HepG2 (cell line): ENCODE measurements around the gene KRT34. TPM values are rescaled to one million over a fixed set of nuclear protein-coding genes. Genes with fewer than 3 reads are reported as not detected.

Experiments used
- ARNTL ChIP-seq: sonication (generic); formaldehyde crosslinking; IDR thresholded peaks from 2 replicates; pipeline ENCODE4 v1.4.0; 2020; ENCODE audit warnings: mild to moderate bottlenecking, missing genetic modification reagents
- ATF4 ChIP-seq, 2 experiments: fragments of 450-650 bp in 1 of 2; sonication (generic) in 1 of 2; formaldehyde crosslinking; IDR thresholded peaks; 2 replicates each; pipeline versions ENCODE4 v1.5.0 to v1.8.0; 2020 to 2022; ENCODE audit warnings: mild to moderate bottlenecking in 1 of 2, missing genetic modification reagents in 1 of 2
- GFI1 ChIP-seq: sonication (generic); formaldehyde crosslinking; IDR thresholded peaks from 2 replicates; pipeline ENCODE4 v1.5.0; 2020; ENCODE audit warnings: missing genetic modification reagents, mild to moderate bottlenecking, borderline replicate concordance
- GPBP1L1 ChIP-seq: sonication (generic); formaldehyde crosslinking; IDR thresholded peaks from 2 replicates; pipeline ENCODE4 v1.5.0; 2020; ENCODE audit warnings: mild to moderate bottlenecking, missing genetic modification reagents
- JARID2 ChIP-seq: sonication (generic); formaldehyde crosslinking; IDR thresholded peaks from 2 replicates; pipeline ENCODE4 v1.8.1; 2023; ENCODE audit warnings: missing genetic modification reagents, inconsistent platforms; ENCODE audit not compliant: insufficient replicate concordance
- MEIS2 ChIP-seq: sonication (generic); formaldehyde crosslinking; IDR thresholded peaks from 2 replicates; pipeline ENCODE4 v1.9.0; 2021; ENCODE audit warnings: mild to moderate bottlenecking, missing genetic modification reagents
- NPAS2 ChIP-seq: sonication (generic); formaldehyde crosslinking; IDR thresholded peaks from 2 replicates; pipeline ENCODE4 v1.8.0; 2022; ENCODE audit warnings: mild to moderate bottlenecking, missing genetic modification reagents, borderline replicate concordance
- NR1H2 ChIP-seq: sonication (generic); formaldehyde crosslinking; IDR thresholded peaks from 2 replicates; pipeline ENCODE4 v1.8.1; 2022; ENCODE audit warnings: low read depth, missing genetic modification reagents, borderline replicate concordance
- NR2C2 ChIP-seq: sonication (generic); formaldehyde crosslinking; IDR thresholded peaks from 2 replicates; pipeline ENCODE4 v1.4.0; 2020; ENCODE audit warnings: missing genetic modification reagents, mild to moderate bottlenecking, moderate library complexity, borderline replicate concordance
- RARA ChIP-seq: IDR thresholded peaks from 2 replicates; pipeline ENCODE4 v1.6.1; 2016; ENCODE audit warnings: missing genetic modification reagents, missing compliant biosample characterization
- REPIN1 ChIP-seq: sonication (generic); formaldehyde crosslinking; IDR thresholded peaks from 2 replicates; pipeline ENCODE4 v1.8.0; 2022; ENCODE audit warnings: missing genetic modification reagents, low read depth, mild to moderate bottlenecking, borderline replicate concordance
- SIN3A ChIP-seq: IDR thresholded peaks from 2 replicates; pipeline ENCODE4 v1.6.1; 2011; ENCODE audit warnings: low read depth, mild to moderate bottlenecking, control low read depth, low read length, borderline replicate concordance
- SP2 ChIP-seq: sonication (generic); formaldehyde crosslinking; IDR thresholded peaks from 2 replicates; pipeline ENCODE4 v1.5.1; 2020; ENCODE audit warnings: mild to moderate bottlenecking, missing genetic modification reagents
- SSRP1 ChIP-seq: IDR thresholded peaks from 2 replicates; pipeline ENCODE4 v1.6.1; 2016; ENCODE audit warnings: control low read depth
- THAP11 ChIP-seq: IDR thresholded peaks from 2 replicates; pipeline ENCODE4 v1.6.1; 2016; ENCODE audit warnings: missing biosample characterization, missing genetic modification reagents
- ZBTB43 ChIP-seq: sonication (generic); formaldehyde crosslinking; conservative IDR thresholded peaks from 2 replicates; pipeline ENCODE4 v1.4.0; 2020; ENCODE audit warnings: missing genetic modification reagents
- ZNF484 ChIP-seq: sonication (generic); formaldehyde crosslinking; IDR thresholded peaks from 2 replicates; pipeline ENCODE4 v1.5.1; 2020; ENCODE audit warnings: mild to moderate bottlenecking, low read depth, missing genetic modification reagents, borderline replicate concordance
- ZNF512B ChIP-seq: sonication (generic); formaldehyde crosslinking; IDR thresholded peaks from 2 replicates; pipeline ENCODE4 v1.5.1; 2020; ENCODE audit warnings: missing genetic modification reagents, mild to moderate bottlenecking, borderline replicate concordance
- polyA plus RNA-seq, 8 experiments: library from polyadenylated mRNA; depleted of rRNA in 3 of 8; stranded (reverse) in 7 of 8; unstranded in 1 of 8; fragments of >200 nt; fragmentation: Illumina TruSeq in 4 of 8; extraction: Trizol in 4 of 8; gene quantifications; 2 replicates each; pipeline versions ENCODE4 v1.2.1 to v1.2.3, GENCODE V29; 2011 to 2016; ENCODE audit warnings: low read depth in 4 of 8, missing spikeins in 1 of 8, mixed read lengths in 1 of 8; ENCODE audit not compliant: insufficient read depth in 1 of 8
- total RNA-seq, 5 experiments: library from RNA; depleted of rRNA; stranded (reverse); fragments of >200 nt; fragmentation: Illumina TruSeq; extraction: Trizol; gene quantifications; 2 replicates each; pipeline ENCODE4 v1.2.3, GENCODE V29; 2016; ENCODE audit warnings: low read depth in 1 of 5
- TF ChIP-seq, protein P1 (sequence below), 2 experiments: sonication (generic) in 1 of 2; formaldehyde crosslinking in 1 of 2; IDR thresholded peaks; 2 replicates each; pipeline versions ENCODE4 v1.4.0 to v1.6.1; 2018 to 2020; ENCODE audit warnings: missing genetic modification reagents in 2 of 2, borderline replicate concordance in 1 of 2, low read depth in 1 of 2, mild to moderate bottlenecking in 1 of 2, missing biosample characterization in 1 of 2

The KRT34 gene
- total and polyA plus RNA-seq, 2 of the 13 experiments (the other 11 are each of a cell fraction or from before 2014, with no cell fraction given) = not detected

DNA sequence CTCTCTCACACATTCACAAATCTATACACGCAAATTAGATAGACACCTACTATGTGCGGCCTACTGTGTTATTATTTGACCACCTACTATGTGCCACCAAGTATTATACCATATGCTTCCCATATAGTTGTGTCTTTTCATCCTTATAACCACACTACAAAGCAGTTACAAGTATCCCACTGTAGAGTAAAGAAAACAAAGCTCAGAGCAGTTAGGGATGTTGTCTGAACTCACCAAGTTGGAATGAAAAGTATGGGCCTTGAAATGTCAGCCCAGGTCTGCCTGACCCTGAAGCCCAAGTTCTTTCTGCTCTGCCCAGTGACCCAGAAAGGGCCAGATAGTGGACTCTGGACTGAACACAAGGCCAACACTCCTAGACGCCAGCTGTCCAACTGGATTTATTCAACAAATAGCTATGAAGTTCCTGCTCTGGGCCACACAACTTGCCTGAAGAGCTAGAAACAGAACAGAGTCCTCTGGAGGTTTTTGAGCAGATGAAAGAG lies 33.8 kb upstream of the KRT34 start (continued):
- TF ChIP-seq JARID2 (CRISPR knock-in tag) (no peak), GFI1 (CRISPR knock-in tag) (no peak), ZNF512B (no peak), ATF4 (CRISPR knock-in tag; IDR thresholded peaks at IDR 0.05) (no peak), NPAS2 (no peak), ZBTB43 (CRISPR knock-in tag) (no peak), MEIS2 (CRISPR knock-in tag) (no peak), SP2 (CRISPR knock-in tag) (no peak), SIN3A (no peak), NR2C2 (peak; percentile 22; the same call in 1 of the 2 replicates), REPIN1 (CRISPR knock-in tag) (peak; percentile 58; the same call in 1 of the 2 replicates), ZNF484 (no peak), THAP11 (0 out of 2 replicates have a peak, but pooled peaks have one; percentile 51), GPBP1L1 (CRISPR knock-in tag) (no peak), RARA (CRISPR knock-in tag) (peak; percentile 92), SSRP1 (CRISPR knock-in tag) (no peak), ARNTL (no peak), NR1H2 (CRISPR knock-in tag) (no peak)
- TF ChIP-seq, protein P1, sequence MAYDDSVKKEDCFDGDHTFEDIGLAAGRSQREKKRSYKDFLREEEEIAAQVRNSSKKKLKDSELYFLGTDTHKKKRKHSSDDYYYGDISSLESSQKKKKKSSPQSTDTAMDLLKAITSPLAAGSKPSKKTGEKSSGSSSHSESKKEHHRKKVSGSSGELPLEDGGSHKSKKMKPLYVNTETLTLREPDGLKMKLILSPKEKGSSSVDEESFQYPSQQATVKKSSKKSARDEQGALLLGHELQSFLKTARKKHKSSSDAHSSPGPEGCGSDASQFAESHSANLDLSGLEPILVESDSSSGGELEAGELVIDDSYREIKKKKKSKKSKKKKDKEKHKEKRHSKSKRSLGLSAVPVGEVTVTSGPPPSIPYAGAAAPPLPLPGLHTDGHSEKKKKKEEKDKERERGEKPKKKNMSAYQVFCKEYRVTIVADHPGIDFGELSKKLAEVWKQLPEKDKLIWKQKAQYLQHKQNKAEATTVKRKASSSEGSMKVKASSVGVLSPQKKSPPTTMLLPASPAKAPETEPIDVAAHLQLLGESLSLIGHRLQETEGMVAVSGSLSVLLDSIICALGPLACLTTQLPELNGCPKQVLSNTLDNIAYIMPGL (CRISPR knock-in tag; IDR thresholded peaks at IDR 0.05; ENCODE audit: borderline replicate concordance in 1 of 2, low read depth in 1 of 2) = no peak; a peak in 1 of 4 replicates
